Left ventricle myocardium inferior (tissue), 1 donor: ENCODE measurements around the gene UCHL5. TPM values are rescaled to one million over a fixed set of nuclear protein-coding genes. Genes with fewer than 3 reads are reported as not detected.

Source experiments
- DNase-seq: peaks from one replicate; pipeline ENCODE4 v3.0.0-alpha.2; 2020
- H3K27ac ChIP-seq: fragments of 200-600 bp; replicated peaks from 2 replicates; pipeline ENCODE4 v1.8.0; 2021
- H3K27me3 ChIP-seq: fragments of 200-600 bp; 2 replicates; pipeline ENCODE4 v1.8.0; 2021; ENCODE audit warnings: low read depth
- H3K36me3 ChIP-seq: fragments of 200-600 bp; 2 replicates; pipeline ENCODE4 v1.8.0; 2021
- H3K4me1 ChIP-seq: fragments of 200-600 bp; 2 replicates; pipeline ENCODE4 v1.8.0; 2021
- H3K4me3 ChIP-seq: fragments of 200-600 bp; 2 replicates; pipeline ENCODE4 v1.8.0; 2021; ENCODE audit warnings: mild to moderate bottlenecking, moderate library complexity
- H3K9me3 ChIP-seq: fragments of 200-600 bp; replicated peaks from 2 replicates; pipeline ENCODE4 v1.8.0; 2021
- CTCF ChIP-seq: fragments of 200-600 bp; IDR thresholded peaks from 2 replicates; pipeline ENCODE4 v1.8.0; 2021; ENCODE audit warnings: antibody characterized with exemption, mild to moderate bottlenecking, borderline replicate concordance
- intact Hi-C: fragments of 100-400 bp; cut with micrococcal nuclease; formaldehyde crosslinking; loops from one replicate; pipeline ENCODE4 v1.11.0; 2022
- total RNA-seq: library from RNA; stranded (reverse); fragmentation: NEBNext Ultra II Directional; extraction: Animal tissue kit (Norgen Biotek cat#: 25700); gene quantifications from one replicate; pipeline ENCODE4 v1.2.1, GENCODE V29; 2021
- donor health status: DM: no; HTN: yes; CAD: no; lungs with severe emphysema.

The UCHL5 gene
- total RNA-seq, 1 donor from 2014 or later = 43.0 TPM

DNA sequence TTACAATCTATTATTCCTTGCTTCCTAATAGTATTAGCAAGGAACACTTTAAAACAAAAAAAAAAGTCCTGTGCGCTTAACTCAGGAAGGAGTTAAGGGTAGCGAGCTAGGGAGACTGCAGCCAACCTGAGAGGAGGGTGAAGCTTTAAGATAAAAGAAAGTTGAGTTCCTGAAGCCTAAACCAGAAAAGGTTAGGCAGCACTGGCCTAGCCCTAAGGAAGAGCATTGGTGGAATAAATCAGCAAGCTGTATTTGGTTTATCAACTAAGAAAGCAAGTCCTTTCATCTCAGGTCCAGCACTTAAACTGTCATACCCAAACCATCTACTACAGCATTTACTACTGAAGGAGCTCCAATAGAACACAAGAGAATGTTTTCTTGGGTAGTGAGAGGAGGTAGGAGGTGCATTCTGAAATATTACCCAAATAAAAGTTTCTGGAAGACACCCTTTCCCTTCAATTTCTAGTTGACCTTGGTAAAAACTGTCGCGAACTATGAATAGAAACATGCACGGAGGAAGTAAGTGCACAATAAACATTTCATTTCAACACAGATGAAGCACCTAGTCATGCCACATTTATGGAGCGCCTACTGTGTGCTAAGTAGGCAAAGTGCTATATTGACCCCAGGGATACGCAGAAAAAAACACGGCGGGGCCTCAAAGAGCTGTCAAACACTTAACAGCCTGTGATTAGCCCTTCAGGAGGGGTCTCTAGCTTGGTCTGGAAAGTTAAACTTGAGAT lies 44.8 kb upstream of the UCHL5 start:
- peaks cover 35% of the 10 kb centered on the region for H3K4me1 ChIP-seq
- peak overlapping the region; percentile 96 for H3K4me3 ChIP-seq
- peaks cover 19% of the 10 kb centered on the region for H3K36me3 ChIP-seq
- H3K27me3 ChIP-seq = no peaks in the 10 kb centered on the region
- intact Hi-C loops = no loop called here
- no peaks in the 10 kb centered on the region for H3K9me3 ChIP-seq
- no peak for TF ChIP-seq CTCF
- H3K27ac ChIP-seq = peak overlapping the region; percentile 98
- DNase-seq = no peak

GRCh38 chr1:193102662-193103061 lies 43.5 kb upstream of the UCHL5 start:
- no peaks in the 10 kb centered on the region for H3K27me3 ChIP-seq
- no peak overlapping the region for H3K4me3 ChIP-seq
- H3K4me1 ChIP-seq = peaks cover 35% of the 10 kb centered on the region
- no peak for TF ChIP-seq CTCF
- no peak for DNase-seq
- peaks cover 31% of the 10 kb centered on the region for H3K36me3 ChIP-seq
- intact Hi-C loops = no loop called here
- H3K27ac ChIP-seq = no peak overlapping the region
- no peaks in the 10 kb centered on the region for H3K9me3 ChIP-seq

DNA sequence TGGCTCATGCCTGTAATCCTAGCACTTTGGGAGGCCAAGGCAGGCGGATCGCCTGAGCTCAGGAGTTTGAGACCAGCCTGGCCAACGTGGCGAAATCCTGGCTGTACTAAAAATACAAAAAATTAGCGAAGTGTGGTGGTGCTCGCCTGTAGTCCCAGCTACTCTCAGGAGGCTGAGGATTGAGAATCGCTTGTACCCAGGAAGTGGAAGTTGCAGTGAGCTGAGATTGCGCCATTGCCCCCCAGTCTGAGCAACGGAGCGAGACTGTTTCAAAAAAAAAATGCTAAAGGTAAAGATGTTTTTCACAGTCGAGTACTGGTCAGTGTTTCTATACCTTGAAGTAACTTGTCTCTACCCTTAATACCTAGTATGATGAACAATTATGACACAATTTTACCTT lies 35.0 kb upstream of the UCHL5 start:
- Histone ChIP-seq H3K36me3 (peaks cover 76% of the 10 kb centered on the region), H3K27ac (no peak overlapping the region), H3K27me3 (no peaks in the 10 kb centered on the region), H3K9me3 (no peaks in the 10 kb centered on the region), H3K4me3 (no peak overlapping the region), H3K4me1 (no peaks in the 10 kb centered on the region)
- intact Hi-C loops = no loop called here
- no peak for DNase-seq
- TF ChIP-seq CTCF = no peak

DNA sequence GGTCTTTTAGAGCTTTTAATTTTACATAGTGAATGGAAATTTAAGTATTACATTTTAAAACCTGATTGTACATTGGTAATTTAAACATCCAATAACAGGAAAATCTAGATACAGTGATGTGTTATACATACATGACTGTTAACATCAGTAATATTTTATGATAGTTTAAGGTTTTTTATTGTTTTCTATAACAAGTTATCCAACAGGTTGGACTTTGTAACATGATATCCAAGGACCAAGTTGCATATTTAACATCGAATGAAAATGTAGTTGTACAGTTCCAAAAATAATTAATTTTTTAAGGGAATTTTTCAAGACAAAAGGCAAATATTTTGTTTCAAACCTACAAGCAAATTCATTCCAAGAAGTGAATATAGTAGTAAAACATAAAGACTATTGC lies 31.7 kb upstream of the UCHL5 start:
- intact Hi-C loops = no loop called here
- Histone ChIP-seq H3K36me3 (peaks cover 48% of the 10 kb centered on the region), H3K4me3 (no peak overlapping the region)

GRCh38 chr1:193087893-193088292 lies 28.7 kb upstream of the UCHL5 start:
- H3K27me3 ChIP-seq = no peaks in the 10 kb centered on the region
- H3K4me3 ChIP-seq = no peak overlapping the region
- no peaks in the 10 kb centered on the region for H3K9me3 ChIP-seq
- H3K27ac ChIP-seq = no peak overlapping the region
- intact Hi-C loops = no loop called here
- TF ChIP-seq CTCF = no peak
- peaks cover 52% of the 10 kb centered on the region for H3K36me3 ChIP-seq
- H3K4me1 ChIP-seq = peaks cover 16% of the 10 kb centered on the region
- DNase-seq = no peak

More for the DNA sequence above, 31.7 kb upstream of the UCHL5 start:
- no peak for DNase-seq
- no peak for TF ChIP-seq CTCF
- no peaks in the 10 kb centered on the region for H3K27me3 ChIP-seq
- H3K27ac ChIP-seq = no peak overlapping the region
- H3K9me3 ChIP-seq = no peaks in the 10 kb centered on the region
- H3K4me1 ChIP-seq = peaks cover 11% of the 10 kb centered on the region
